Stimulated activated naive CD4-positive, alpha-beta T cell treated with Interleukin-2 at 50 U/mL for 16 hours (primary cell): Measurements from ENCODE around the gene TMEM127.

Source experiments
- DNase-seq: peaks from one replicate; lab custom pipeline; 2025; lab: John Stamatoyannopoulos, UW

The TMEM127 gene

DNA sequence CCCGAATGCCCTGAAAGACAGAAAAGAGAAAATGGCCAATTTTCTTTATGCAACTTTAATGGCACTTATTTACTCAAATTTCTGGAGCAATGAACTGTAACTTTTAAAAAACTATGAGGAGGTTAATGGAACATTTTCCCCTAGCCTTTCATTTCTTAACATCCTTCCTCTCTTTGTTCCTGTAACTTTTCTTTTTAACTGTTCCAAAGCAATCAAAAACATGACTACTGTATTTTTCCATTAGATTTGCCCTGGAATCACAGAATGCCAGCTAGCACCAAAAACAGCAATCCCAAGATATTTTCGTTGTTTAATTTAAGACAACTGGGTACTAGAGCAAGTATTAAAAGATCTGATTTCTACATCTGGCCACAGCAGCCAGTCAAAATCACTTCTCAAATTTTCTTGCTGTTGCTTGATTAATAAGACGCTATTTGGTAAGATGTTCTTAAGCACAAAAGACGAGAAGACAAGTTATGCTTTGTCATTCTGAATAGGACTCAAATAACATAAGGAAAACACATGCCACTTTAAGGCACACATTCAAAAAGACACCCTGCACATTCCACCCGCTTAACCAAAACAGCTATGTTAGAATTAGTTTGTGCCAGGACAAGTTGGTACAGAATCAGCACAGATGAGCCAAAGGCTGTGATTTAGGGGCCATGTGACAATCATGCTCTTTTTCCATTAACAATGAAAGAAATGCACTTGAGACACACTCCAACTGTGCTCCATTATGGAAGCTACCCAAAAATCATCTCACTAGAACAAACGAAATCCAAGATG is 60.8 kb downstream of the TMEM127 start:
- DNase-seq = no peak

DNA sequence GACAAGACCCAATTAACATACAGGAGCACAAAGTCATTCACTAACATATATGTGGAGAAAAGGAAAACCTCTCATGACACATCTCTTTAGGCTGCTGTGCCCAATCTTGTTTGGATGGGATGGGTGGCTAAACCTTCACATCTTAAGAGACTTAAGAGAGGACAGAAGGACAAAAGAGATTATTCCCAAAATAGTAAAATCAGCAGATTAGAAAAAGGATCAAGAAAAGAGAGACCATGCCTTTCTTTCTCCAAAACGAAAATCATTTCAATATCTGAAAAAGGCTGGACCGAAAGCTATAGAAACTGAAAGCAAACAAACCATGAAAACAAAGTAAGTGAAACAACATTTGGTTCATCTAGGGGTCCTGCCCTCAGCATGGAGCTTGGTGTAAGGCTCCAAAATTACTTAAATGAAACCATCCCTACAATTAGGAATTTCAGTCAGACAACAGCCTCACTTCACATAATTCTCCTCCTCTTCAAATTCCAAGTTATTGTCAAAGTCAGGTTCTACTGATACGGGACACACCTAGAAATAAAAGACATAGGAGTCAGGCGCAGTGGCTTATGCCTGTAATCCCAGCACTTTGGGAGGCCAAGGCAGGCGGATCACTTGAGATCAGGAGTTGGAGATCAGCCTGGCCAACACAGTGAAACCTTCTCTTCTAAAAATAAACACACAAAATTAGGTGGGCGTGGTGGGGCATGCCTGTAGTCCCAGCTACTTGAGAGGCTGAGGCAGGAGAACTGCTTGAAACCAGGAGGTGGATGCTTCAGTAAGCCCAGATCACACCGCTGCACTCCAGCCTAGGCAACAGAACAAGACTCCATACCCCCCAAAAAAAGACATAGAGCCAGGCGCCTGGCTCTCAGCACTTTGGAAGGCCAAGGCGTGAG is 62.4 kb downstream of the TMEM127 start:
- DNase-seq = no peak

DNA sequence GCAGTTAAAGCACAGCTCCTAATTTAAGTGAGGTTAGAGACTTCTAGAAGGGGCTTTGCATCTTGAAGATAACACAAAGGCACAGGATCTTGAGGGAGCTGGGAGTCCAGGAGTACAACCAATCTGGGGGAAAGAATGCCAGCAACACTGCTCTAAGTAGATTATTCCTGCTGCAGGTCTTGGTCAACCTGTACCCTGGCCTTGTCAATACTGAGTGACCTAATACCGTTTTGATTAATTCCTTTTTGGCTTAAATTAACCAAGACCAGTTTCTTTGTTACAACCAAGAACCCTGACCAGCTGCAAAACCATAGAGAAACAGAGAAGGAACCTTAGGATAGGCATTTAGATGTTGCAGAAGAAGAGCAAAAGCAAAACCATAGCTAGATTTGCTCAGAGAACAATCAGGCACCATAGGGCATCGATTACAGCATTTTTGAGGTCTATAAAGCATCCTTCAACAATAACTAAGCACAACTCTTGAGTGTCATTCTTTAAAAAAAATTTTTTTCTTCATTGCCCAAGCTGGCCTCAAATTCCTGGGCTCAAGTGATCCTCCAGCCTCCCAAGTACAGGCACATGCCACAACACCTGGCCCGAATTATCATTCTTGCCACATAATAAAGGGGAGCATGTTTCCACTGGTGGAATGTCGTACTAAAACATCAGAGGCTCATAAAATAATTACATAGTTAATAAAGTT is 63.5 kb downstream of the TMEM127 start:
- no peak for DNase-seq

DNA sequence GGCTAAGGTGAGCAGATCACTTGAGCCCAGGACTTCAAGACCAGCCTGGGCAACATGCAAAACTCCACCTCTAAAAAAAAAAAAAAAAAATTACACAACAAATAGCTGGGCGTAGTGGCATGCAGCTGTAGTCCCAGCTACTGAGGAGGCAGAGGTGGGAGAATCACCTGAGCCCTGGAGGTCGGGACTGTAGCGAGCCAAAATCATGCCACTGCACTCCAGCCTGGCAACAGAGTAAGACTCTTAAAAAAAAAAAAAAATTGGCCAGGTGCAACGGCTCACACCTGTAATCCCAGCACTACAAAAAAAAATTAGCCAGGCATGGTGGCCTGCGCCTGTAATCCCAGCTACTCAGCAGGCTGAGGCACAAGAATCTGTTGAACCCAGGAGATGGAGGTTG is 64.5 kb downstream of the TMEM127 start:
- no peak for DNase-seq

DNA sequence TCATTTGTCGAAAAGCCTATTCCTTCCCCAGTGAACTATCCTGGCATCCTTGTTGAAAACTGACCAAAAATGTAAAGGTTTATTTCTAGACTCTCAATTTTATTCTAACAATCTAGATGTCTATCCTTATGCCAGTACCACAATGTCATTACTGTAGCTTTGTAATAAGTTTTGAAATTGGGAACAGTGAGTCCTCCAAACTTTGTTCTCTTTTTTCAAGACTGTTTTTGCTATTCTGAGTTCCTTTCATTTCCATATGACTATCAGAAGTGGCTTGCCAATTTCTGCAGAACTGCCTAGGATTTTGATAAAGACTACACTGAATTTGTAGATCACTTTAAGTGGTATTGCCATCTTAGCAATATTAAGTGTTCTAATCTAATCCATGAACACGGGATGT is 66.9 kb downstream of the TMEM127 start:
- no peak for DNase-seq
